Gastrocnemius medialis (tissue), 4 donors: ENCODE results near the gene GKN2.

ENCODE experiments used
- CTCF ChIP-seq, 5 experiments: fragments of 450-650 bp in 3 of 5; fragments of 200-600 bp in 2 of 5; sonication (generic) in 2 of 5; IDR thresholded peaks in 4 of 5; conservative IDR thresholded peaks in 1 of 5; 1 replicate in 4 of 5; 2 replicates in 1 of 5; pipeline ENCODE4 v1.5.1; 2016 to 2019; ENCODE audit warnings: antibody characterized with exemption in 5 of 5, mild to moderate bottlenecking in 3 of 5, moderate library complexity in 3 of 5
- POLR2A ChIP-seq, 2 donors: fragments of 450-650 bp; IDR thresholded peaks; one replicate each; pipeline ENCODE4 v1.6.1; 2017; ENCODE audit warnings: antibody characterized with exemption in 2 of 2, mild to moderate bottlenecking in 2 of 2, moderate library complexity in 2 of 2

- no peak for TF ChIP-seq CTCF (IDR thresholded peaks at IDR 0.05 in 4 of 5, conservative IDR thresholded peaks at IDR 0.05 in 1 of 5)
- no peak for TF ChIP-seq POLR2A (IDR thresholded peaks at IDR 0.05)
Observed at GRCh38 chr2:68997401-68997800, 44.7 kb upstream of the GKN2 start.
